Measurements from ENCODE around the gene CRHR1.

CRHR1 gene

DNA sequence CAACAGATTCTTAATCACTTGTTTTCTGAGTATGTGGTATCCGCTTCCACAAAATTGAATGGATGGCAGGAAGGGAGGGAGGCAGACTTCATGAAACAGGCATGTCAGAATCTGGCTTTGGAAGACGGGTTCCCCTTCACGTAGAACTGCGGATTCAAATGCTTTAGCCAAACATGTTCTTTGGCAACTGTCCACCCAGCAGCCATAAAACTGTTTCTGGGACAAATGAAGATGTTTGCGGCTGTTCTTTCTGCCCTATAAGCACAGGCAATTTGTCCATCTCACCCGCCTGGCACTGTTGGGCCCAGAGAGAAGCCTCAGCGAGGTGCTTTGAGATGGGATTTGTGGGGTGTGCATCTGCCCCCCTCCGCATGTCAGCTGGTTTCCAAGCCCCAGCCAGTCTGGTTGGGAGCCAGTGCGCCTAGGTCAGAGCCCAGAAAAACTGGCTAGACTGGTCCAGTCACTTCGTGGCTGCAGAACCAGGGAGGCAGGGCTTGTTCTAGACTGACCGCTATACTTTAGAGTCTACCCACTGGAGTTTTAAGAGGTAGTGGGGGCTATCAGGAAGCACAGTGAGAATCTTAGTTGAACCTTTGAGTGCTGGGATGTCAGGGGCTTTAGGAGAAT is 6.3 kb downstream of the CRHR1 start:
- DNase-seq = no peak

DNA sequence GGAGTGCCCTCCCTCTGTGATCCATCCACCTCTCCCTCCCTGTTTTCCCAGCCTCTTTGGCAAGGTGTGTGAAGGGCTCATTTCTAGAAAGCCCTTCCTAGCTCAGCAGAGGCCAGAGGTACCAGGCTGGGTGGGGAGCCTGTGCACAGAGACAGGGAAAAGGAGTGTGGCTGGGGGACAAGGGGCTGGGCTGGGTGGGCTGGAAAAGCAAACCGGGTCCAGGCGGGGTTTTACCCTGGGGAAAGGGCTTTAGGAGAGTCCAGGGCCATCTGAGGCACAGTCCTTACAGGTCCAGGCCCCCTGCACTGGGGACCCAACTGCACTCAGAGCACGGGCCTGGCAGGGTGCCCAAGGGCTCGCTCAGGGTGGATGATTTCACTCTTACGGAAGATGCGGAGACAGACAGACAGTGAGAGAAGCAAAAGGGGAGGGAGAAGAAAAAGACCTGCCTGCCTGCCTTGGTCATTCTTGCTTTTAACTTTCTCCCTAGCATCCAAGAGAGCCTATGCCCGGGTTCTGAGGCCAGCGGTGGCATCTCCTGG is 7.0 kb downstream of the CRHR1 start:
- no peak for DNase-seq

DNA sequence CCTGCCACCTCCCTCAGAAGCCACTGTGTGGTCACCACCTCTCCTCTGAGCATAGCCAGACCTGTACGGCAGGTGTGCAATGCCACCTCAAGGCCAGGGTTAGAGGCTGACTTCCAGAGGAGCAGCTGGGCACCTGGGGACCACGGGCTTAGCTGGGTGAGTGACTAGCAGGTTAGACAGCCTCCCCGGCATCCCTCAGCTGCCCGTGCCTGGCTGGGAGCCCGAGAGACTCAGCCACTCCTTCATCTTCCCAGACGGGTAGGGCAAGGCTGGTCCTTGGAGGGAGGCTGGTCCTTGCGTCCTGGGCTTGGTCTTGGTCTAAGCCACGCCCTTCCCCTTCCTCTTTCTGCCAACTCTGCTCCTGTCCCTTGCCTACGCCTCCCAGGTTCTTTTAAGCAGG is 7.8 kb downstream of the CRHR1 start:
- no peak for DNase-seq

DNA sequence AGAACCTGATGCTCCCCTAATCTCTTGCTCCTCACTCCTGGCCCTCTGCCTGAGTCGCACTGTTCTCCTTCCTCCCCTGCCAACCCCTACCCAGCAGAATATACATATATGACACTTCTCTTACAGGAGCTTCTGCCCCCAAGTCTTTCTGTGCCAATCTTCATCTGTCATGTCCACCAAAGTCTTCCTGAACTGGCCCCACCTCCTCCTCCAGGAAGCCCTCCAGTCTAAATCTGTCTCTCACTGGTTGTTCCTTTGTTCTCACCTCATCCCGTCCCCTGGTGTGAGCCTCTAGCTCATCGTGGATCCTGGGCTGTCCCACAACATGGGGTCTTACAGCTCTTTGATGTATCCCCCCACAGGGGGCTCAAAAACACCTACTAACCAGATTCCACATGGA is 8.3 kb downstream of the CRHR1 start:
- DNase-seq = no peak

DNA sequence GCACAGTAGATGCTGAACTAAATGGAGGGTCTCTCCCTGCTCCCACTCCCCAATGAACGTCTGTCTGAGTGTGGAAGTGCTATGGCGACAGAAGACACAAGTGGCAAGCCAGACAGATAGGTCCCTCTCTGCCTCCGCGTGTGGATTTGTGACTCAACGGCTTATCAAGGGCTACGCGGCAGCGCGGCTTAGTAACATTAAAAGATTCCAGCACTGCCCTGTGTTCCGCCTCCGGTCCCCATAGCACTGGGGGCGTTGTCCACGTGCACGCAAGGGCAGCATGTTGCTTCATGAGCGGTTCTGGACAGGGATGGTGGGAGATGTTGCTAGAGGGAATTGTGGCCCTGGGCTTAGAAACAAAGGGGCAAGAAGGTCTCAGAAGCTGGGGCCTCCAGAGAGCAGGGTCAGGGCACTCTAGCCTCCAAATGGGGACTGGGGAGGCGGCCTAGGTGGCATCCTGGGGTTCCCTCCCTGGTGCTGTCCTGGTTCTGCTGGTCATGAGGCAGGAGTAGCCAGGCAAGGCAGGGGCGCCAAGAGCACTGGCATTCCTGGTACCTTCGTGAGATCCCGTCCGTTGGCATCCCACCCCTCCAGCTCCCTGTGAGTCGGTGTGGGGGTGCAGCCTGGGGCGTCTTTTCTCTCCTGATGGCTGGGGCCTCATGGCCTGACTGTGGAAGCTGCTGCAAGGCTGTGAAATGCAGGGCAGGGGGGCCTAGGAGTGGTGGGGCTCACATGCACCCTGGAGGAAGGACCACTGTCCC is 9.1 kb downstream of the CRHR1 start:
- DNase-seq = no peak

DNA sequence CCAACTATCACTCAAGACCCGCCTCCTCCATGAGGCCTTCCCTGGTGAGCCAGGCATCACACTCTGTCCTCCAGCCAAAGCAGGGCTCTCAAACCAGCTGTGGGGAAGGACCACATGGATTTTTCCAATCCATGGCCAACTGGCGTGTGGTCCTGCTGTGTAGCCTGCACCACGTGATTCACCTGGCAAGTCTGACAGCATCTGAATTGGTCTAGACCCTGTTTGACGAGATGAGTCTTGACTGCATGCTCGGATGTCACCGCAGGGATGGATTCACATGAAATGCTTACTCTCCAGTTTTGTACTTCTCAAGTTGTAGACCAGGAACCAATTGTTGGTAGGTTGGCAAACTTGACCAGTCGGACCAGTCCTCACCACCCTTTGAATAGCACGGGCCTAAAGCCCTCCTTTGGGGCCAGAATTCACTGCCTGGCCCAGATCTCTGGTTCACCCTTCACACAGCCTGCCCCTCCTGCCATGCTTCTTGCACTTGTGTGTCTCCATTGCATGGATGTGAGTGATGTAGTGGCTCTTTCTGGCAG is 9.9 kb downstream of the CRHR1 start:
- no peak for DNase-seq

DNA sequence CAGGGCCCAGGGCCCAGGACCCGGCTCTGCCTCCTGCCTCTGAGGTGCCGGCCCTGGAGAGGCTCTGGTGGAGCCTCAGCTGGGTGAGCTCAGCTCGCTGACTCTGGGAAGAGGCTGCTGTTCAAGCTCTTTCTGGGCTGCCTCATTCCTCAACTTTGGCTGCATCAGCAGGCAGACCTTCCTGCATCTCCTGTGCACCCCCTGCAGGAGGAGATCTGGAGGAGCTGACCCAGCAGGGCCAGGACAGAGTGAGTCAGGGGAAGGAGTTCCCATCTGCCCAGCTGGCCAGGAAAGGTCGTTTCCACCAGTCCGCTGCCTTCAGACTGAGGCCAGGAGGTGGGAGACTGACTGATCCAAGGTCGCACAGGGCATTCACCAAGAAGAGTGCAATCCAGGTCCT is 10.7 kb downstream of the CRHR1 start:
- DNase-seq = no peak

DNA sequence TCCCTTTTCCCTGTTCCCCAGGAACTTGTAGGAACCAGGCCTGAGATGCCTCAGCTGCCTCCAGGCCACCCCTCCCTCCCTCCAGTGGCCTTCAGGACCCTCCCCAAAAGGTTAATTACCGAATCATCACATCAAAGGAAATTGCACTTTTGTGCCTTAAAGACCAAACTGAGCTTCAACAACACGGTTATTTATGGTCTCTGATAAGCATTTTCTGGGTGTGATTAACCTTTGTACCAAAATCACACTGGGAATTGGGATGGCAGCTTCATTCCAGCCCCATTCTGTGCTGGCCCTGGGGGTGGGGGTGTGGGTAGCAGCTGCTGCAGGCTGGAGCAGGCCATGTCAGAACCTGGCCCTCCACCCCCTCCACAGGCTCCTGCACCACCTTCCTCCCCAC is 16.7 kb downstream of the CRHR1 start:
- no peak for DNase-seq

DNA sequence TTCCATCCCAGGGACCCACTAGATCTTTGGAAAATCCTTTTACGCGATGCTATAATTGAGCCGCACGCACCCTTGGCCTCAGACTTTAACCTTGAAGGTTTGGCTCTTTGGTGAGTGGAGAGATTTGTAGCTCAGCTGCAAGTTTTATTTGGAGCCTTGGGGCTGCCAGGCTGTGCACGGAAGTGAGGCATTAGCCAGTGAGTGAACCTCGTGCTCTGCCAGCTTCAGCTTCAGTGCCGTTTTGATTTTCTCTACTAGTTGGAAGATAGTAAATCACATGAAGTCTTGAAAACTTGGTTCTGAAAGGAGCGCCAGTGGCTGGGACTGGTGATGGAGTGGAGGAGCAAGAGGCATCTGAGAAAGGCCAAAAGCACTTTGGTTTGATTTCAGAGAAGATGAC is 17.3 kb downstream of the CRHR1 start:
- DNase-seq = no peak

DNA sequence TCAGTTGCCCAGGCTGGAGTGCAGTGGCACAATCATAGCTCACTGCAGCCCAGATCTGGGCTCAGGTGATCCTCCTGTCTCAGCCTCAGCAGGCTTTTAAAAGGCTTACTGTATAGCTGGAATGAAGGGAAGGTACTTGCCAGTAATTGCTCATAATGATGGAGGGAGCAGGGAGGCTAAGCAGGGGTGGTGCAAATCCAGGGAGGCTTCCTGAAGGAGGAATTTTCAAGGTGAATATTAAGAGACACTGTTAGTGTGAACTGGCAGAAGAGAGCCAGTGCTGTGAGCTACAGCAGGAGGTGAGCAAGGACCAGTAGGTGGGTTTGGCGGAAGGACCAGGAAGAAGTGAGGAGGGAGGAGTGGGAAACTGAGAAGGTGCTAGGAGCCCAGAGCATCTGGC is 24.7 kb downstream of the CRHR1 start:
- no peak for DNase-seq

DNA sequence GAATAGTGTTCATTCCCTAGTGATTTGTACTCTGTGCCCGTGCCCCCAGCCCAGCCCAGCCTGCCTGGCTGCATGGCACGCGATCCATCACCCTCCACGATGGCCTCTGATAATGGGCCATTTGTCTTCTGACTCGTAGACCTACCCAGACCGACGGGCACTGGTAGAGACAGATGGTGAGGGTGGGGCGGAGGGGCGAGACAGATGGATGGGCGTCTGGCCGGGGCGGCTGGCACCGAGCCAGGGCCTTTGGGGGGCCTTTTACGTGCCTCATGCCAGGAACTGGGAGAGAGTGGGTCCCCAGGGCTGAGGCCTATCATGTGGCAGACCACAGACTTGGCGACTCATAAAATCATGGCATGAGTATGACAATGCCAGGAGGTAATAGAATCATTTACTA is 25.4 kb downstream of the CRHR1 start:
- no peak for DNase-seq

DNA sequence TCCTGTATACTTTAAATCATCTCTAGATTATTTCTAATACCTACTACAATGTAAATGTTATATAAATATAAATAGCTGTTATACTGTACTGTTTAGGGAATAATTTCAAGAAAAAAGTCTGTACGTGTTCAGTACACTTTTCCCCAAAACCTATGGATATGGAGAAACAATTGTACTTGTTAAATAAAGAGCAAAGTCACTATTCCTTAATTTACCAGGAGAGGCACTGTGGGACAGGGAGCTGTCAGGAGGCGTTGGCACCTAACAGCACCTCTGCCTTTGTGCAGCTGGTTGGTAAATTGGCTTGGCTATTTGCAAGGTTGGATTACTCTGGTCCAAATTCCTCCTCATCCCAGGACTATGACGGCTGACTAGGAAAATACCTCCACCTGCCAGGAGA is 28.0 kb downstream of the CRHR1 start:
- DNase-seq = no peak

DNA sequence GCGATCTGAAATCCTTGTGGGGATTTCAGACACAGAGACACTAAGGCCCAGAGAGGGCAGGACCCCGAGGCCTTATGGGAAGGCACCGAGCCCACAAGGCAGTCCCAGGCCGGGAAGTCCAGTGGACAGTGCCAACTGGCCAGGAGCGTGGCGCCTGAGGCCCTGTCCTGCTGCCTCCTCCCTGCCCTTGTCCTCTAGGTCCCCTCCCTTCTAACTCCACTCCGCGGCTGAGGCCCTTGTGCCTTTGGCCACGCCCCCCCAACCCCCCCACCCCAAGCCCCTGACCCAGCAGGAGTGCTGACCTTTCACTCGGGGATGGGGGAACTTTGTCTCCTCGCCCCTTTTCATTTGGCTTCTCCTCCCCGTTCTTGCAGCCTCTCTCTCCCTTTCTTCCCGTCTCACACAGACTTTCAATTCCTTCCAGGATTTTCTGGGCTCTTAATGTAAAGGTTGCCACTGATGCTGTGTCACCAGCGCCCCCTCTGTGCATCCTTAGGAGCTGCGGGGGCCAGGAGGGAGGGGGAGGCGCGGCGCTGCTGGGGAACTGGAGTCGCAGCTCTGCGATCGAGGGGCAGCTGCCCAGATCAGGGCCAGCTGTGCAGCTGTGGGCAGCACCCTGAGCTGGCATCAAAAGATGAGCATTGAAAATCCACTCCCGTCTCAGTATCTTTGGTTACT is 29.1 kb downstream of the CRHR1 start:
- DNase-seq = no peak

DNA sequence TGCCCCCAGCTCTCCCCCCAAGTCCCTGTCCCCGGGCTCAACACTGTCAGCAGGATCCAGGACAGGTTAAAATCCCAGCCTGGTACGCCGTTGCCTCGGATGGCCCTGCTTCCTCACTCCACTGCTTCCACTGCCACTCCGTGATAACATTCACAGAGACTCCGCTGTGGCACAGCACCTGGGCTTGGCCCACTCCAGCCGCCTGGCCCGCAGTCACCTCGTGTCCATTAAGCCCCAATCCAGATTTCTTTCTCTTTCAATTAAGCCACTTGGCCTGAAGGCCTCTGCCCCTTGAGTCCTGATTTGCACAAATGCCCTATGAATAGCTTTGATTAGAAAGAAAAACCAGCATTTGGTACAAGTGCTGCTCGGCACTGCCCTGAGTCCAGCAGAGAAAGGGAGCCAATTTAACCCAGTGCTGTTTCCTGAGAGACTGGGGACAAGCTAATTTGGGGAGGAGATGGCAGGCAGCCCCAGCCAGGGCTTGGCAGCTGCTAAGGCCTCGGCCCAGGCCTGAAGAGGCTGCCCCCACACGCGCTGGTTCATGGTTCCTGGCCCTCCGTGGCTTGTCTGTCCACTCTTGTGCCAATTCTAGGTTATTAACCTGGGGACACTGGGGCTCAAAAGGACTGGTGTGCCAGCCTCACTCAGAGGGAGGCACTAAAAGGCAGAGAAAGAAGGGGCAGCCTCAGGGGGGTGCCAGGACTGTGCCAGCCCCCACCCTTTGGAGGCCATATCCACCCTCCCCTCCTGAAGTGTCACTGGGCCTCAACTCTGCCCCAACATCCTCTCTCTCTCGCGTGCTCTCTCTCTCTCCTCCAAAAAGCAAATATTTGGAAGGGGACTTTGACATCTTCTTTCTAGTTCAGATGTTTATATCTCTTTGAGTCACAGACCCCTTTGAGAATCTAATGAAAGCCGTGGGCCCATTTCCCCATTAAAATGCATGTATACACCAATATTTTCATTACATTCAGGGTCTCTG is 30.8 kb downstream of the CRHR1 start:
- no peak for DNase-seq

DNA sequence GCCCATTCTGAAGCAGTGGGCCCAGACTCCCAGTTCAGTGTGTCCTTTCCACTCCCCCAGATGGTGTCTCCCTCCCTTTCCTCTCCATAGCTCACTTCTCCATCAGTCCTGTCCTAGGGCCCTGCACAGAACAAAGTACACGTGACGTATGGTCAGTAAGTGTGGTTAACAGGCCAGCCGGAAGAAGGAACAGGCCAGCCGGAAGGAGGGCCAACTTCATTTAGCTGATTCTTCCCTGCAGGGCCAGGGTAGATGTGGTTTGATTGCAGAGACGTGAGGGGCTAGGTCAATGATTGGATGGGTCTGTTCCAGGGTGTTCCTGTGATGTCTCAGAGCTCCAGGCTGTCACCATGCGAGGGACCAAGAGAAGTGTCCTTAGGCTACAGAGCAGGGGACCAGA is 31.6 kb downstream of the CRHR1 start:
- no peak for DNase-seq

DNA sequence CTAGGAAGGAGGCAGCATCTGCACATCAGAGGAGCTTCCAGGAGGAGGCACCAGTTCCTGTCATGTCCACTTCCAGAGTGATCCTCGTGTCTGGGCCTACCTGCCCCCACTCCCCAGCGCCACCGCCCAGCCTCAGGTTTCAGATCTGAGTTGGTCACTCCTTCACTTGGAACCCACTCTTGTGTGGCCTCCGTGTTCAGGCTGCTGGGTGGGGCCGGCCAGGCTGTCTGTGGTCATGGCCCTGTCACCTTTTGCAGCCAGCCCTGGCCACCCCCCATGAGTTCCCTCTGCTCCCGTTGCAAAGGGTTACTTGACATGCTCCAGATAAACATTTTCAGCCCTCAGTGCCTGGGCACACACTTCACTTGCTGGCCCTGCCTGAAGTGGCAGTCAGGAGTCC is 33.9 kb downstream of the CRHR1 start:
- DNase-seq = no peak

DNA sequence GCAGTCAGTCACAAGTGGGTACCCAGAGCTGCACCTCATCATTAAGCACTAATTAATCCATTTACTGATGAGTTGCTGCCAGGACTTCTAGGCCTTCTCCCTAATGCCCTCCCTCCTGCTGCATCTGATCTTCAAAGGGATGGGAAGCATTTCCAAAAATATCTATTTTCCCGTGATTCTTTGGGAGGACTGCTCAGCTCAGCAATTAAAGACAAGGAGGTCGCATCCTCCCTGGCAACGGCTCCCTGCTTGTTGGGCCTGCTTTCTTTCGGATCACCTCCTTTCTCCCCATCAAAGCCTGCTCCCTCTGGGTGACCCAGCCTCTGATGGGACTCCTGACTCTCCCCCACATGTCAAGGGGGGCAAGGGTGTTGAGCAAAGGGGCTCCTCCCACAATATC is 34.6 kb downstream of the CRHR1 start:
- no peak for DNase-seq

DNA sequence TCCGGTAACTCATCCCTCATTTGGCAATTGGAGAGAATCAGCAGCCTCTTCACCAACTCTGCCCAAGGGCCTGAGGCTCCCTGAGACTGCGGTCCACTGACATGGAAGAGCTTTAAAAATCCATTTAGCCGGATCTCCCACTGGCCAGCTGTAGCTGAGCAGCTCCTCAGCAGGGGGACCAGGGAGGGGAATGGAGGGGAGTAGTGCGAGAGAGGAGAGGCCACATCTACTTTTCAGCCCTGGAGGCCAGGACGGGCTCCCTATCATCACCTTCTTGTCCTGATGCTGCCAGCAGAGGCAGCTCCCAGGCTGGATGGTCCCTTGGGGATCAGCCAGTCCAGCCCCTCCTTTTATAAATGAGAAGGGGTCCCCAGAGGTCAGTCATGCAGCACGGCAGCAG is 35.5 kb downstream of the CRHR1 start:
- DNase-seq = no peak

DNA sequence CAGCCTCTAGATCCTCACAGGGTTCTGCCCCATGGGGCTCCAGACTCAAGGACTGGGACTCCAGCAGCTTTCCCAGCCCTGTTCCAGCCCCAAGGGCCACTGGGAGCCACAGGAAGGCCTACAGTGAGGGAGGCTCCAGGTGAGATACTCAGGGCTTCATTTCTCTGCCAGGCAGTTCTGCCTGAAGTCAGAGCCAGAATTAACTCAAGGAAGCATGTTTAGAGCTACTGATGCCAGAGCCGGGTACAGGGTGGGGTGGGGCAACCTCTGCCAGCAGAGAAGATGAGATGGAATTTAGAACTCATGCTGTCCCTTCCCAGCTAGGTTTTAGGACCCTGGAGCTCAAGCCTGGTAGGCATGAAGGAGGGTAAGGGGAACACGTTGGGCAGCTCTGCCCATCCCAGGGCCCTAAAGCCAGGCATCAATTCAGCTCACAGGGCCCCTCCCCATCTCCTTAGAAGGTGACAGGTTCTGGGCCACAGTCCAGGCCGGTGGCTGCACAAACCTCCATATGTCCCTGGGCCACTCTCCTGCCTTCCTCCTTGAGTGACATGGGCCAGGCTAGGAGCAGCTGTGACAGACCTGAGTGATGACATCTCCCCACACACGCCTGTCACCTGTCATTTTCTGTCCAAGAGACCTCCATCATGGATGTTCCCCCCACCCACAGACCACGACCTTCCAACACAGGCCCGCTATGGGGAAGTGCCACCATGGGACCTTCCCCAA is 36.1 kb downstream of the CRHR1 start:
- DNase-seq = no peak

DNA sequence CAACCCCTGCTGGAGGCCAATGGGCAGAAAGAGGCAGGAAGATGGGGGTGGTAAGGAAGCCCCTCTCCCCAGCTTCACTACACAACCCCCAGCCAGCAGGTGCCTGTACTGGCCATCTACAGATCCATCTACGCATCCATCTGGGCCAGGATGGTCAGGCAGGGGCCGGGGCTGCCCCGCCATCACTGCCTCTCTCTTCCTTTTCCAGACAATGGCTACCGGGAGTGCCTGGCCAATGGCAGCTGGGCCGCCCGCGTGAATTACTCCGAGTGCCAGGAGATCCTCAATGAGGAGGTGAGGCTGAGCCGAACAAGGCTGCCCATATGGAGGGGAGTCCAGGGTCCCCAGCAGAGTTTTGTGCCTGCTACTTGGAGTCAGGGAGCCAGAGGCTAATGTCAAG is 37.0 kb downstream of the CRHR1 start:
- no peak for DNase-seq

DNA sequence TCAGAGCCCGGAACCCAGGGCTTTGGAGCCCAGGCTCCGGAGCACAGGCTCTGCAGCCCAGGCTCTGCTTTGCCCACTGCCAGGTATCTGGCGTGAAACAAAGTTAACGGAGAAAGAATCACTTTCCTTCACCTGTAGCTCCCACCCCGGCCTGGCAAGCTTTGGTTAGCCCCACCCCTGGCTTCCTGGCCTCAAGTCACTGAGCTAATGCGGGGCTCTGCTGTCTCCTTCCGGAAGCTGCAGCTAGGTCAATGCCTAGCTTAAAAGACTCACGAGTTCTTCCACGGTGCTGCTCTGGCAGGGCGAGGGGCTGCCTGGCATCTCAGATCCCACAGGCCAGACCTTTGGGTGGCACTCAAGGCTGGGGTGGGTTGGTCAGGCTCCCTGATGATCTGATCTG is 39.5 kb downstream of the CRHR1 start:
- no peak for DNase-seq

DNA sequence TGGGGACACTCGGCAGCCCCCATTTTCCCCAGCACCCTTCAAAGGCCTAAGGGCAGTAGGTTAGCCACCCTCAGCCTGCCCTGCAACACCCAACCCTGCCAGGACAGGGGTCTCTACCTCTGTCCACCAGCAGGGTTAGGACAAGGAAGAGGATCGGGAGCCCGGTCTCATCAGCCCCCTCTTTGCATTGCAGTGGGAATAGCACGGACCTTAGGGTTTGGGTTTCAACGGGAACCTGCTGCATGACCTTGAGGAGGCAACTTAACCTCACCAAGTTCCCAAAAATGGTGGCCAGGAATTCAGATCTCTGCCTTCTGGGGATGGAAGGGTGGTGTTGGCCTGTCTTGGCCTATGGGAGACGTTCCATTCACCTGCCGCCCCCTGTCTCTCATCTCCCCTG is 40.4 kb downstream of the CRHR1 start:
- DNase-seq = no peak
